ENCODE measurements around the gene KLRG1.
A peak's percentile ranks its signal among the peaks of the same experiment; 100 is the strongest.

The KLRG1 gene

DNA sequence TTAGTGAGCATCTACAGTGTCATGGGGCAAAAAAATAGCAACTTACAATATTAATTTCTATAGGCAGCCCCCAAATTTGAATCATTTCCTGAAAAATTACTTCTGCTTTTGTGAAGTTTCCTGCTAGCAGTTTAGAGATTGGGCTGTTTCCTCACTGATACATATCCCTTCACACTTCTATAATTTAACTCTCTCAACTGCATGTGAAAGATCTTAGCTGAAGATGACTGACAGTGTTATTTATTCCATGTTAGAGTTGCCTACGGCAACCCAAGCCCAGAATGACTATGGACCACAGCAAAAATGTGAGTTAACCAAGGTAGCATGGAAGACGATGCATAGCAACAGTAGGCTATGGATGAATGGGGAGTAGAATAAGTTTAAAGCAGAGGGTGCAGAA, at the start of gene KLRG1:
Gene KLRG1 (plus strand): TSS at position 134 of the 400 bp plus-strand sequence. CDS start 90 bp downstream, at position 224.
- no peaks in the 10 kb centered on the region for H3K36me3 ChIP-seq (ENCODE audit: control insufficient read depth, low read depth, low read length)
- no peaks in the 10 kb centered on the region for H3K9me3 ChIP-seq (ENCODE audit: control insufficient read depth, low read depth, low read length)
- H3K4me3 ChIP-seq (ENCODE audit: low read length) = no peak within 1 kb of the TSS
- no peak within 1 kb of the TSS for H3K27ac ChIP-seq (ENCODE audit: low read length)
- H3K9ac ChIP-seq (ENCODE audit: low read length) = no peak within 1 kb of the TSS
- H3K27me3 ChIP-seq (ENCODE audit: control insufficient read depth, insufficient read depth, low read length) = no peaks in the 10 kb centered on the region
- H3K4me1 ChIP-seq (ENCODE audit: control insufficient read depth, low read depth, low read length) = no peaks in the 10 kb centered on the region

DNA sequence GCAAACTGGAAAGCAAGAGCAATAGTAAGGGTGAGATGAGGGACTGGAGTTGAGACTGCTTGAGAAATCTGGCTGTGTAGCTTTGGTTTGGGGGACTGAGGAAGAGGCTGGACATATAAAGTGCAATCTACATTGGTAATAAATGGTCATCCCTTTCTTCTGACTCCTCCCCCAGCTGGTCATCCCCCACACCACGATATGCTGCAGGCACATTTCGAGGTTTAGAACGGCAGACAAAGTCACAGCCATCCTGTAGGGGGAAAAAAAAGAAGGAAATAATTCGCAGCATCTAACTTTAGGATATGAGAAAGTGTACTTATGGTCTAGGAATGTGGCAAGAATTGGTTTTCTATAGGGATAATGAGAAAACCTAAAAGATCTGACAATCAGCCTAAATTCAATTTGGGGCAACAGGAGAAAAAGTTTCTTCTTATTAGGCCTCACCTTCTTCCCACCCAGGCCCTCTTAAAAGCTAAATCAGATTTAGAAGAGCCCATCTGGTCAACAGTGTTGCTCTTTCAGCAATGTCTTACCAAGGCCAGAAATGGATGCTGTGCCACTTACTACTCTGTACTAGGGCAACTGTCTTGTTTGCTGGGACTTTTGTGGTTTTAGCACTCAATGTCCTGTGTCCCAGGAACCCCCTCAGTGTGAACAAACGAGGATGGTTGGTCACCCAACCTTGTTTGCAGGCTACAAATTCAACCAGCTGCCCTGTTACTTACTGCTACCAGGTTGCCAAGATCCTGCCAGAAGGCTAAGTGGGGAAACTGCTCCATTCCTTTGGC, 47.5 kb upstream of the KLRG1 start:
- Histone ChIP-seq H3K4me1 (ENCODE audit: control insufficient read depth, low read depth, low read length) (no peaks in the 10 kb centered on the region), H3K36me3 (ENCODE audit: control insufficient read depth, low read depth, low read length) (peaks cover 73% of the 10 kb centered on the region), H3K27me3 (ENCODE audit: control insufficient read depth, insufficient read depth, low read length) (no peaks in the 10 kb centered on the region), H3K9me3 (ENCODE audit: control insufficient read depth, low read depth, low read length) (no peaks in the 10 kb centered on the region), H3K27ac (ENCODE audit: low read length) (no peak overlapping the region), H3K9ac (ENCODE audit: low read length) (no peak overlapping the region), H3K4me3 (ENCODE audit: low read length) (no peak overlapping the region)

DNA sequence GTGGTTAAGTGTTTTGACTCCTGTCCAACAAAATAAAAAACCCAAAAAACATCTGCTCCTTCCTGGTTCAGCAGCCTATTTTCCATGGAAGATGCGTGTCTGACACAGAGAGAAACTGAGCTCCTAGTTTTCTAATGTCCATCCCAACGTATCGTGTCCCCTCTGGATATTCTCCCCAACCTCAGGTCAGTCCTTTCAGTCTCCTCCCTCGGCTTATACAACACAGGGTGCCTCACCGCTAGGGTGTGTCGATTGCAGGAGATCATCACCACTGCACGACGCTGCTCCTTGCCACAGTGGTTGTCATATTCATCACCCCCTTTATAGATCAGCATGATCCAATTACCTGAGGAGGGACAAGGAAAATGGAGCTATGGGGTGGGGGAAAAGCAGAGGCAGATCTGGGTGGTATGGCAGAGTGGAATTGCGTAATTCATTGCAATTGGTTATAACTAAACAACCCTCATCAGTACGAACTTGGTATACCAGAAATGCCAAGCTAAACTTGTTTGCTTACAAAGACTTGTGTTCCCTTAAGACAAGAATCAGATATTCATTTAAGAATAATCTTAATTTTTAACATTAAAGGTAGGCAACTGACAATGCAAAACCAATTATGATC, 45.7 kb upstream of the KLRG1 start:
- Histone ChIP-seq H3K27ac (ENCODE audit: low read length) (no peak overlapping the region), H3K4me3 (ENCODE audit: low read length) (no peak overlapping the region), H3K9ac (ENCODE audit: low read length) (no peak overlapping the region), H3K4me1 (ENCODE audit: control insufficient read depth, low read depth, low read length) (peaks cover 6% of the 10 kb centered on the region), H3K27me3 (ENCODE audit: control insufficient read depth, insufficient read depth, low read length) (no peaks in the 10 kb centered on the region), H3K36me3 (ENCODE audit: control insufficient read depth, low read depth, low read length) (peaks cover 55% of the 10 kb centered on the region), H3K9me3 (ENCODE audit: control insufficient read depth, low read depth, low read length) (no peaks in the 10 kb centered on the region)

DNA sequence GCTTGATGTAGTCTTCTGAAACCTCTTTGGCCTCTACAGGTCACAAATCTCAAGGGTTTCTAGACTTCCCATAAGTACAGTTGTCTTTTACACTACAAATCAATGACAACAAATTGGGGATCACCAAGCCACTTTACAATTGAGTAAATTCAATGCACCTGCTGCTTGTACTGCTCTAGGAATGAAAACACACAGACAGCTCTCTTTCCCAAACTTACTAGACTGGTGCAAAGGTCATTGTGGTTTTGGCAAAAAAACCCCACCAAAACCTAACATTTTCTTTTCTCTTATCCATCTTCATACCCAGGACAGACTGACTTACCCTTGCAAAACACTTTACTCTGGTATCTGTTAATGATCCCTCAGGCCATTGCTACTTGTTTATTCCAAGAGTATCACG, 42.6 kb upstream of the KLRG1 start:
- Histone ChIP-seq H3K4me3 (ENCODE audit: low read length) (no peak overlapping the region), H3K9me3 (ENCODE audit: control insufficient read depth, low read depth, low read length) (no peaks in the 10 kb centered on the region), H3K4me1 (ENCODE audit: control insufficient read depth, low read depth, low read length) (peaks cover 9% of the 10 kb centered on the region), H3K27ac (ENCODE audit: low read length) (no peak overlapping the region), H3K27me3 (ENCODE audit: control insufficient read depth, insufficient read depth, low read length) (no peaks in the 10 kb centered on the region), H3K36me3 (ENCODE audit: control insufficient read depth, low read depth, low read length) (peaks cover 42% of the 10 kb centered on the region), H3K9ac (ENCODE audit: low read length) (no peak overlapping the region)

DNA sequence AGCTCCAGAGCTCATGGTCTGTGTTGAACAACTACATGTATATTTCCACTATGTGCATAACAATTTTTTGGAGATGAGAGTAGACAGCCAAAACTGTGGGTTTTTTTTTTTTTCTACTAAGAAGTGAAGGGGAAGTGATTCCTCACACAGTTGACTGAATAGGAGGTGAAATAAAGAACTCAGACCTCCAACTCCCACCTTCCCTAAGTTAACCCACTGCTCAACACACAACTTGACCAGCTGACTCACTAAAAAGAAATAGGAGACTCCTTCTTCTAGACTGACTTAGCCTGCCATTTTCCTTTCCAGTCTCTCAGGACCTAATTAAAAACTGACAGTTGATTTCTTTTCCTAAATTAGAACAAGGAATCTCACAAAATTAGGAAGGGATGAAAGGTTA, 41.6 kb upstream of the KLRG1 start:
- Histone ChIP-seq H3K27ac (ENCODE audit: low read length) (no peak overlapping the region), H3K4me1 (ENCODE audit: control insufficient read depth, low read depth, low read length) (peaks cover 9% of the 10 kb centered on the region), H3K36me3 (ENCODE audit: control insufficient read depth, low read depth, low read length) (peaks cover 32% of the 10 kb centered on the region), H3K9me3 (ENCODE audit: control insufficient read depth, low read depth, low read length) (no peaks in the 10 kb centered on the region), H3K4me3 (ENCODE audit: low read length) (peak overlapping the region; percentile 96), H3K9ac (ENCODE audit: low read length) (peak overlapping the region; percentile 90), H3K27me3 (ENCODE audit: control insufficient read depth, insufficient read depth, low read length) (no peaks in the 10 kb centered on the region)

DNA sequence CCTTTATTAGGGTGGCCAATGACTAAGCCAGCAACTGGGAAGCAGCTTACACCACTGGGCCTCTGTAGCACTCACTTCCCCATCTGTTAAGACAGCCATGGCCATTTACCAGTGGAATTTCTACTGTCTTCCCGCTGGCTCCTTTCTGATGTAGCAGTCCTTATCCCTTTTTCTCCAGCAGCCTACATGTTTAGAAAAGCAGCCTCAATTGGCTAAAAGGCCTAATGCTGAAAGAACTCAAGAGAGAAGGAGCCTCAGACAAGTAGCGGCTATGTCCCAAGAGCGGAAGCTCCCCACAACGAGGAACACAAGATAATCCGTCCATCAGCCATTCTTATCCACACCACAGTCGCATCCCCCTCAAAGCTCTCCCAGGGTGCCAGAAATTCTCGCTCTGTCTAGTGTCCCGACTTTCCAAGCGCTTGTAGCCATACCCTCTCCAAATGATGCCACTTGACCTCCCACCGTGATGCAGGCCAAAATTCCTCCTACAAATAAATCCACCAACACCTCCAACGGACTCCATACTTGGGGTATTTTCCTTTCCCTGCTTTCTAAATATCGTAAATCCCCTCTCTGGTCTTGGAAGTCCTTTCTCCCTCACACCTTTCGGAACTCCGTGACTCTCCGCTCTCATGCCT, 40.5 kb upstream of the KLRG1 start:
- no peaks in the 10 kb centered on the region for H3K27me3 ChIP-seq (ENCODE audit: control insufficient read depth, insufficient read depth, low read length)
- H3K27ac ChIP-seq (ENCODE audit: low read length) = peak overlapping the region; percentile 94
- peaks cover 9% of the 10 kb centered on the region for H3K9me3 ChIP-seq (ENCODE audit: control insufficient read depth, low read depth, low read length)
- H3K4me1 ChIP-seq (ENCODE audit: control insufficient read depth, low read depth, low read length) = peaks cover 9% of the 10 kb centered on the region
- H3K4me3 ChIP-seq (ENCODE audit: low read length) = peak overlapping the region; percentile 96
- peak overlapping the region; percentile 90 for H3K9ac ChIP-seq (ENCODE audit: low read length)
- peaks cover 24% of the 10 kb centered on the region for H3K36me3 ChIP-seq (ENCODE audit: control insufficient read depth, low read depth, low read length)

DNA sequence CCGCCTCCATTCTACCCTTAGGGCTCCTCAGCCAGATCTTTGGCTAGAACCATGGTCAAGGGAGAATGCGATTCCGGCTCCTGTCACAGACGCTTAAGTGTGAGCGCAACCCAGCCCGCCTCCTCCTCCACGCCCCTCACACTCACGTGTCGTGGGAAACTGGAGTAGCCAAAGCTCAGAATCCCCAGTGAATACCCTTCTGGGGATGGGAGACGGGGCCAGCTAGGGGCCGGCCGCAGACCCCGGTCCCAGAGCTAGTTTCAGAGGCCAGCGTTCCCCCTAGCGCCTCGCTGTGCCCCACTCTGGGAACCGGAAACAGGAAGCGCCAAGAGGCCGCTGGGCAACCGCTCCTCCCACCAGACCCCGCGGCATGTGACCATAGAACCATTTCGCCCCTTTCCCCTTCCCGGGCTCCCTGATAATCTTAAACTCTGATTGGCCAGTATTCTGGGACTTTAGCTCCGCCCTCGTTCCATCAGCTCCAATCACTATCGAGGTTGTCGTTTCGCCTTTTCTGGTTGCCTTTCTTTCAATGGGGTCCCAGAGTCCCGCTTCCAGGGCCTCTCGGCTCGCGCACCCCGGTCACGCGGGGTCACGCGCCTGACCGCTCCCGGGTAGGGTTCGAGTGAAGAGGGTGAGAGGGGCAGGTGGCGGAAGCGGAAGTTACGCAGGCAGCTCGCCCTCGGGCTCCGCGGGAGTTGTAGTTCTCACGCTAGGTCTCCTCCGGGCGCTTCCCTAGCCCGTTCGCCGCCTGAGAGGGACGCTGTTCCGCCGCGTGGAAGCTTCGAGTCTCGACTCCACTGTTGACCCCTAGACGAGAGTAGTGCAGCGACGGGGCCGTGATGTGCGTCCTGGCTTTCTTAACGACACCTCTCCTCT, 39.8 kb upstream of the KLRG1 start, which contains the start of gene M6PR:
Gene M6PR (minus strand): TSS at position 304 of the 879 bp plus-strand sequence. CDS start 3,241 bp downstream, outside the sequence.
- peak within 1 kb of the TSS; percentile 96 for H3K4me3 ChIP-seq (ENCODE audit: low read length)
- H3K9me3 ChIP-seq (ENCODE audit: control insufficient read depth, low read depth, low read length) = peaks cover 14% of the 10 kb centered on the region
- H3K9ac ChIP-seq (ENCODE audit: low read length) = peak within 1 kb of the TSS; percentile 90
- no peaks in the 10 kb centered on the region for H3K27me3 ChIP-seq (ENCODE audit: control insufficient read depth, insufficient read depth, low read length)
- peaks cover 9% of the 10 kb centered on the region for H3K4me1 ChIP-seq (ENCODE audit: control insufficient read depth, low read depth, low read length)
- H3K27ac ChIP-seq (ENCODE audit: low read length) = peak within 1 kb of the TSS; percentile 94
- peaks cover 16% of the 10 kb centered on the region for H3K36me3 ChIP-seq (ENCODE audit: control insufficient read depth, low read depth, low read length)

DNA sequence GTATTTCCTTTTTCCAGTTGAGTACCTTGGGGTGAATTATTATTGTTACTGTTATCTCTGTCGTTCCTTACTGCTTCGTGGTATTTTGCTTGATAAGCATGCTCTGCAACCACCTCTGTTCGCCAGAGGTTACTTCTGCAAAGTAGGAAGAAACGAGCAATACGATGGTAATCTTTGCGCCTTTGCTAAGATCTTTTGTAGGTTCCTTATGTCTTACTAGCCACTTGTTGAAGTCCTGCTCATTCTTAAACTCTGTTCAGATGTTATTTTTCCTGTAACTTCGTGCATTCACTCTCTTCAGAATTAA, 39.2 kb upstream of the KLRG1 start:
- Histone ChIP-seq H3K9me3 (ENCODE audit: control insufficient read depth, low read depth, low read length) (peaks cover 15% of the 10 kb centered on the region), H3K27ac (ENCODE audit: low read length) (peak overlapping the region; percentile 94), H3K4me1 (ENCODE audit: control insufficient read depth, low read depth, low read length) (peaks cover 9% of the 10 kb centered on the region), H3K27me3 (ENCODE audit: control insufficient read depth, insufficient read depth, low read length) (no peaks in the 10 kb centered on the region), H3K4me3 (ENCODE audit: low read length) (peak overlapping the region; percentile 96), H3K9ac (ENCODE audit: low read length) (peak overlapping the region; percentile 90), H3K36me3 (ENCODE audit: control insufficient read depth, low read depth, low read length) (peaks cover 12% of the 10 kb centered on the region)

DNA sequence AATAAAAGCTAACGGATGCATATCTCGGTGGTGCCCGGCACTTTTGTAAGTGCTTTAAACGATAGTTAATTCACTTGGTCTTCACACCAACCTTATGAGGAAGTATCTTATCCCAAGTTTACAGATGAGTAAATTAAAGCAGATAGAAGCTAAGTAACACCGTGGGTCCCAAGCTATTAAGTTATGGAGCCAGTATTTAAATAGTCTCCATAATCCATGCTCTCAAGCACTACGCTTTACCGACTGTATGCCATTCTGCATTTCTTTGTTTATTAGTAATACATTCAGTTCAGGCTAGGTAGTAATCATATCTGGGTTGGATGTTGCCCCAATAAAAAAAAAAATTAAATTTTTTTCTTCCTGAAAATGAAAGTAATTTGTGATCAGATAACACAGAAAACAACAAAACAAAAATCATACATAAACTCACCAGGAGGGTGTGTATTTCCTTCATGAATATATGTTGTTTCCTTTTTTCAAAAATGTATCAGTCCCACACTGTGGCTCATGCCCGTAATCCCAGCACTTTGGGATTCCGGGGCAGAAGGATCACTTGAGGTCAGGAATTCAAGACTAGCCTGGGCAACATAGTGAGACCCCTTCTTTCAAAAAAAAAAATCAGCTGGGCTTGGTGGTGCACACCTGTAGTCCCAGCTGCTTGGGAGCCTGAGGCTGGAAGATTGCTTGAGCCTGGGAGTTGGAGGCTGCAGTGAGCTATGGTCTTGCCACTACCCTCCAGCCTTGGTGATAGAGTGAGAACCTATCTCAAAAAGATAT, 38.5 kb upstream of the KLRG1 start:
- Histone ChIP-seq H3K9ac (ENCODE audit: low read length) (peak overlapping the region; percentile 90), H3K27ac (ENCODE audit: low read length) (peak overlapping the region; percentile 94), H3K9me3 (ENCODE audit: control insufficient read depth, low read depth, low read length) (peaks cover 15% of the 10 kb centered on the region), H3K4me3 (ENCODE audit: low read length) (peak overlapping the region; percentile 96), H3K36me3 (ENCODE audit: control insufficient read depth, low read depth, low read length) (peaks cover 5% of the 10 kb centered on the region), H3K27me3 (ENCODE audit: control insufficient read depth, insufficient read depth, low read length) (no peaks in the 10 kb centered on the region), H3K4me1 (ENCODE audit: control insufficient read depth, low read depth, low read length) (peaks cover 9% of the 10 kb centered on the region)

DNA sequence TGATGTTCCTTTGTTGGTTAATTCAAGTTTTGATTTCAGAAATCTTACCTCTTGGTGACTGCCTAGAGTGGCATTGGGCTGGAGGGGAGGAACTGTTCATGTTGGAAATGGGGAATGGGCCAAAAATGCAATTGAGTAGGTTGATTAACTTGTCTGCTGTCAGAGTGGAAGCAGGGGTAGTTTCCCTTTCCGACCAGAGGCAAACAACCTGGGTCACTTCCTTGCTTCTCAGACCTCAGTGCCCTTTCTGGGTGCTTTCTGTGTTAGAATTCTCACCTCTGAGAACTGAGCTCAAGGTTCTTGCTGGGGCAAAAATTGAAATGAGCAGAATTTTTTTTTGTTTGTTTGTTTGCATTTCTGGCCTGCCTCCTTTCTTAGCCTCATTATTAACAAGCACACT, 37.6 kb upstream of the KLRG1 start:
- peaks cover 15% of the 10 kb centered on the region for H3K9me3 ChIP-seq (ENCODE audit: control insufficient read depth, low read depth, low read length)
- no peaks in the 10 kb centered on the region for H3K27me3 ChIP-seq (ENCODE audit: control insufficient read depth, insufficient read depth, low read length)
- H3K4me1 ChIP-seq (ENCODE audit: control insufficient read depth, low read depth, low read length) = peaks cover 9% of the 10 kb centered on the region
- no peak overlapping the region for H3K9ac ChIP-seq (ENCODE audit: low read length)
- H3K36me3 ChIP-seq (ENCODE audit: control insufficient read depth, low read depth, low read length) = peaks cover 3% of the 10 kb centered on the region
- no peak overlapping the region for H3K27ac ChIP-seq (ENCODE audit: low read length)
- no peak overlapping the region for H3K4me3 ChIP-seq (ENCODE audit: low read length)

All from iPS-18a (cell line).